K562 (cell line): ENCODE results near the gene APLF.
"Not testable (repeated sequence)": the region's sequence is repeated elsewhere in the genome, so short reads cannot be mapped to it uniquely, and the experiment has no call there.

Source experiments
- CEBPB ChIP-seq: fragments of 450-650 bp; IDR thresholded peaks from 2 replicates; pipeline ENCODE4 v1.6.1; 2016; ENCODE audit warnings: missing genetic modification characterization, missing compliant biosample characterization
- FOS ChIP-seq: IDR thresholded peaks from 3 replicates; pipeline ENCODE4 v1.6.1; 2011; ENCODE audit not compliant: insufficient read length; ENCODE audit errors: extremely low read depth
- FOSL1 ChIP-seq: fragments of 200-800 bp; sonication (Bioruptor generic); conservative IDR thresholded peaks from 2 replicates; pipeline ENCODE4 v1.6.1; 2016; ENCODE audit warnings: missing genetic modification characterization, missing compliant biosample characterization
- HDAC8 ChIP-seq: fragments of 450-650 bp; IDR thresholded peaks from 2 replicates; pipeline ENCODE4 v1.6.1; 2016; ENCODE audit warnings: mild to moderate bottlenecking, missing genetic modification characterization, moderate library complexity, missing compliant biosample characterization
- HMG20B ChIP-seq: fragments of 250-450 bp; sonication (Bioruptor Pico); IDR thresholded peaks from 2 replicates; pipeline ENCODE4 v1.5.0; 2021; ENCODE audit warnings: mild to moderate bottlenecking
- STAG1 ChIP-seq: sonication (generic); formaldehyde crosslinking; IDR thresholded peaks from 2 replicates; pipeline ENCODE4 v1.5.0; 2020; ENCODE audit warnings: missing genetic modification reagents, borderline replicate concordance
- ZKSCAN1 ChIP-seq: fragments of 150-350 bp; IDR thresholded peaks from 2 replicates; pipeline ENCODE4 v1.6.1; 2016; ENCODE audit warnings: low read depth, low read length
- ZNF764 ChIP-seq: fragments of 250-450 bp; sonication (Bioruptor Pico); IDR thresholded peaks from 2 replicates; pipeline ENCODE4 v1.4.0; 2020; ENCODE audit warnings: low read depth, mild to moderate bottlenecking, moderate library complexity
- TF ChIP-seq, protein P1 (sequence below): fragments of 450-650 bp; conservative IDR thresholded peaks from 2 replicates; pipeline ENCODE4 v1.6.1; 2016; ENCODE audit warnings: missing genetic modification characterization, low read depth, mild to moderate bottlenecking, control low read depth, missing compliant biosample characterization
- TF ChIP-seq, protein P2 (sequence below), 3 experiments: IDR thresholded peaks in 2 of 3; conservative IDR thresholded peaks in 1 of 3; 2 replicates each; pipeline ENCODE4 v1.5.1; 2011 to 2012; ENCODE audit warnings: low read length in 3 of 3, mild to moderate bottlenecking in 3 of 3, control low read depth in 2 of 3, improper control_type of control experiment in 1 of 3, inconsistent platforms in 1 of 3, low read depth in 1 of 3, mixed read lengths in 1 of 3, moderate library complexity in 1 of 3; ENCODE audit not compliant: insufficient read depth in 2 of 3
- TF ChIP-seq, protein P3 (sequence below): IDR thresholded peaks from 2 replicates; pipeline ENCODE4 v1.6.1; 2016; ENCODE audit warnings: missing genetic modification characterization, missing compliant biosample characterization
- TF ChIP-seq, protein P4 (sequence below): fragments of 250-450 bp; sonication (Bioruptor Pico); IDR thresholded peaks from 2 replicates; pipeline ENCODE4 v1.9.0; 2021; ENCODE audit warnings: mild to moderate bottlenecking, inconsistent platforms

DNA sequence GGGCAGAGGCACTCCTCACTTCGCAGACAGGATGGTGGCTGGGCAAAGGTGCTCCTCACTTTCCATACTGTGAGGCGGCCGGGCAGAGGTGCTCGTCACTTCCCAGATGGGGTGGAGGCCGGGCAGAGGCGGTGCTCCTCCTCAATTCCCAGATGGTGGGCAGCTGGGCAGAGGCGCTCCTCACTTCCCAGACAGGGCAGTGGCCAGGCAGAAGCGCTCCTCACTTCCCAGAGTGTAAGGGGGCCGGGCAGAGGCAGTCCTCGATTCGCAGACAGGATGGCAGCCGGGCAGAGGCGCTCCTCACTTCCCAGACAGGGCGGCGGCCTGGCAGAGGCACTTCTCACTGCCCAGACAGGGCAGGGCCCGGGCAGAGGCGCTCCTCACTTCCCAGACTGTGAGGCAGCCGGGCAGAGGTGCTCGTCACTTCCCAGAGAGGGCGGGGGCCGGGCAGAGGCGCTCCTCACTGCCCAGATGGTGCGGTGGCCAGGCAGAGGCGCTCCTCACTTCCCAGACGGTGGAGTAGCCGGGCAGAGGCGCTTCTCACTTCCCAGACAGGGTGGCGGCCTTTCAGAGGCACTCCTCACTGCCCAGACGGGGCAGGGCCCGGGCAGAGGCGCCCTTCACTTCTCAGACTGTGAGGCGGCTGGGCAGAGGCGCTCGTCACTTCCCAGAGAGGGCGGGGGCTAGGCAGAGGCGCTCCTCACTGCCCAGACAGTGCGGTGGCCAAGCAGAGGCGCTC, 60.1 kb downstream of the APLF start:
- not testable (repeated sequence) for TF ChIP-seq HMG20B; ZKSCAN1; HDAC8 (tag); FOSL1 (tag); ZNF764 (CRISPR knock-in tag); CEBPB (tag); FOS; STAG1 (CRISPR knock-in tag)
- TF ChIP-seq, protein P1, sequence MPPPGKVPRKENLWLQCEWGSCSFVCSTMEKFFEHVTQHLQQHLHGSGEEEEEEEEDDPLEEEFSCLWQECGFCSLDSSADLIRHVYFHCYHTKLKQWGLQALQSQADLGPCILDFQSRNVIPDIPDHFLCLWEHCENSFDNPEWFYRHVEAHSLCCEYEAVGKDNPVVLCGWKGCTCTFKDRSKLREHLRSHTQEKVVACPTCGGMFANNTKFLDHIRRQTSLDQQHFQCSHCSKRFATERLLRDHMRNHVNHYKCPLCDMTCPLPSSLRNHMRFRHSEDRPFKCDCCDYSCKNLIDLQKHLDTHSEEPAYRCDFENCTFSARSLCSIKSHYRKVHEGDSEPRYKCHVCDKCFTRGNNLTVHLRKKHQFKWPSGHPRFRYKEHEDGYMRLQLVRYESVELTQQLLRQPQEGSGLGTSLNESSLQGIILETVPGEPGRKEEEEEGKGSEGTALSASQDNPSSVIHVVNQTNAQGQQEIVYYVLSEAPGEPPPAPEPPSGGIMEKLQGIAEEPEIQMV: not testable (repeated sequence)
- TF ChIP-seq, protein P2, sequence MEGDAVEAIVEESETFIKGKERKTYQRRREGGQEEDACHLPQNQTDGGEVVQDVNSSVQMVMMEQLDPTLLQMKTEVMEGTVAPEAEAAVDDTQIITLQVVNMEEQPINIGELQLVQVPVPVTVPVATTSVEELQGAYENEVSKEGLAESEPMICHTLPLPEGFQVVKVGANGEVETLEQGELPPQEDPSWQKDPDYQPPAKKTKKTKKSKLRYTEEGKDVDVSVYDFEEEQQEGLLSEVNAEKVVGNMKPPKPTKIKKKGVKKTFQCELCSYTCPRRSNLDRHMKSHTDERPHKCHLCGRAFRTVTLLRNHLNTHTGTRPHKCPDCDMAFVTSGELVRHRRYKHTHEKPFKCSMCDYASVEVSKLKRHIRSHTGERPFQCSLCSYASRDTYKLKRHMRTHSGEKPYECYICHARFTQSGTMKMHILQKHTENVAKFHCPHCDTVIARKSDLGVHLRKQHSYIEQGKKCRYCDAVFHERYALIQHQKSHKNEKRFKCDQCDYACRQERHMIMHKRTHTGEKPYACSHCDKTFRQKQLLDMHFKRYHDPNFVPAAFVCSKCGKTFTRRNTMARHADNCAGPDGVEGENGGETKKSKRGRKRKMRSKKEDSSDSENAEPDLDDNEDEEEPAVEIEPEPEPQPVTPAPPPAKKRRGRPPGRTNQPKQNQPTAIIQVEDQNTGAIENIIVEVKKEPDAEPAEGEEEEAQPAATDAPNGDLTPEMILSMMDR (IDR thresholded peaks at IDR 0.05 in 2 of 3, conservative IDR thresholded peaks at IDR 0.05 in 1 of 3; ENCODE audit: insufficient read depth in 2 of 3, low read depth in 1 of 3, low read length in 3 of 3): not testable (repeated sequence)
- TF ChIP-seq, protein P3, sequence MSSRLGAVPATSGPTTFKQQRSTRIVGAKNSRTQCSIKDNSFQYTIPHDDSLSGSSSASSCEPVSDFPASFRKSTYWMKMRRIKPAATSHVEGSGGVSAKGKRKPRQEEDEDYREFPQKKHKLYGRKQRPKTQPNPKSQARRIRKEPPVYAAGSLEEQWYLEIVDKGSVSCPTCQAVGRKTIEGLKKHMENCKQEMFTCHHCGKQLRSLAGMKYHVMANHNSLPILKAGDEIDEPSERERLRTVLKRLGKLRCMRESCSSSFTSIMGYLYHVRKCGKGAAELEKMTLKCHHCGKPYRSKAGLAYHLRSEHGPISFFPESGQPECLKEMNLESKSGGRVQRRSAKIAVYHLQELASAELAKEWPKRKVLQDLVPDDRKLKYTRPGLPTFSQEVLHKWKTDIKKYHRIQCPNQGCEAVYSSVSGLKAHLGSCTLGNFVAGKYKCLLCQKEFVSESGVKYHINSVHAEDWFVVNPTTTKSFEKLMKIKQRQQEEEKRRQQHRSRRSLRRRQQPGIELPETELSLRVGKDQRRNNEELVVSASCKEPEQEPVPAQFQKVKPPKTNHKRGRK: not testable (repeated sequence)
- TF ChIP-seq, protein P4, sequence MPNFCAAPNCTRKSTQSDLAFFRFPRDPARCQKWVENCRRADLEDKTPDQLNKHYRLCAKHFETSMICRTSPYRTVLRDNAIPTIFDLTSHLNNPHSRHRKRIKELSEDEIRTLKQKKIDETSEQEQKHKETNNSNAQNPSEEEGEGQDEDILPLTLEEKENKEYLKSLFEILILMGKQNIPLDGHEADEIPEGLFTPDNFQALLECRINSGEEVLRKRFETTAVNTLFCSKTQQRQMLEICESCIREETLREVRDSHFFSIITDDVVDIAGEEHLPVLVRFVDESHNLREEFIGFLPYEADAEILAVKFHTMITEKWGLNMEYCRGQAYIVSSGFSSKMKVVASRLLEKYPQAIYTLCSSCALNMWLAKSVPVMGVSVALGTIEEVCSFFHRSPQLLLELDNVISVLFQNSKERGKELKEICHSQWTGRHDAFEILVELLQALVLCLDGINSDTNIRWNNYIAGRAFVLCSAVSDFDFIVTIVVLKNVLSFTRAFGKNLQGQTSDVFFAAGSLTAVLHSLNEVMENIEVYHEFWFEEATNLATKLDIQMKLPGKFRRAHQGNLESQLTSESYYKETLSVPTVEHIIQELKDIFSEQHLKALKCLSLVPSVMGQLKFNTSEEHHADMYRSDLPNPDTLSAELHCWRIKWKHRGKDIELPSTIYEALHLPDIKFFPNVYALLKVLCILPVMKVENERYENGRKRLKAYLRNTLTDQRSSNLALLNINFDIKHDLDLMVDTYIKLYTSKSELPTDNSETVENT (CRISPR knock-in tag): not testable (repeated sequence)
